Heart right ventricle (tissue), 16 donors: Measurements from ENCODE around the gene ST8SIA5. TPM values are rescaled to one million over a fixed set of nuclear protein-coding genes. Genes with fewer than 3 reads are reported as not detected.

Experiments used
- ATAC-seq, 8 donors: fragments of 200-7000 bp; cut with Tn5 transposase; one replicate each; pipeline ENCODE4 v1.9.1; 2020; ENCODE audit warnings: mild to moderate bottlenecking in 8 of 8, moderate library complexity in 8 of 8, moderate number of reproducible peaks in 1 of 8
- DNase-seq, 2 donors: peaks; one replicate each; pipeline ENCODE4 v3.0.0-alpha.2; 2020
- H3K27ac ChIP-seq, 10 donors: fragments of 200-600 bp; sonication (generic) in 2 of 10; one replicate each; pipeline versions ENCODE4 v1.5.0 to v1.8.0; 2020 to 2022; ENCODE audit warnings: mild to moderate bottlenecking in 3 of 10
- H3K27me3 ChIP-seq, 7 donors: fragments of 200-600 bp; one replicate each; pipeline ENCODE4 v1.8.0; 2021 to 2022; ENCODE audit warnings: mild to moderate bottlenecking in 2 of 7
- H3K36me3 ChIP-seq, 9 donors: fragments of 200-600 bp; sonication (generic) in 1 of 9; one replicate each; pipeline versions ENCODE4 v1.5.0 to v1.8.0; 2020 to 2022; ENCODE audit warnings: mild to moderate bottlenecking in 2 of 9
- H3K4me1 ChIP-seq, 9 donors: fragments of 200-600 bp; sonication (generic) in 1 of 9; one replicate each; pipeline versions ENCODE4 v1.5.0 to v1.8.0; 2020 to 2022; ENCODE audit warnings: mild to moderate bottlenecking in 4 of 9
- H3K4me3 ChIP-seq, 10 donors: fragments of 200-600 bp; sonication (generic) in 2 of 10; one replicate each; pipeline versions ENCODE4 v1.5.0 to v1.8.0; 2020 to 2022; ENCODE audit warnings: mild to moderate bottlenecking in 7 of 10, moderate library complexity in 2 of 10
- H3K9me3 ChIP-seq, 11 donors: fragments of 200-600 bp in 10 of 11; sonication (generic) in 2 of 11; one replicate each; pipeline versions ENCODE4 v1.5.0 to v1.8.0; 2013 to 2022; ENCODE audit warnings: mild to moderate bottlenecking in 2 of 11, control low read depth in 1 of 11, moderate library complexity in 1 of 11
- WGBS, 2 donors: extraction: QIAGEN DNeasy Blood & Tissue Kit; methylation state at CpG; one replicate each; pipeline ENCODE4 v1.1.7; 2013; ENCODE audit warnings: inconsistent platforms in 1 of 2; 5-methylcytosine and 5-hydroxymethylcytosine counted together
- intact Hi-C, 10 donors: fragments of 100-400 bp; cut with DNase I; formaldehyde crosslinking; loops; one replicate each; pipeline versions ENCODE4 v1.11.1 to v1.14.2; 2022
- polyA plus RNA-seq, 2 donors: library from polyadenylated mRNA; stranded (reverse); fragments of 200-250 nt; gene quantifications; one replicate each; pipeline ENCODE4 v1.2.3, GENCODE V29; 2013
- total RNA-seq, 10 donors: library from RNA; stranded (reverse); fragmentation: NEBNext Ultra II Directional in 3 of 10; extraction: Animal tissue kit (Norgen Biotek cat#: 25700) in 3 of 10; gene quantifications; one replicate each; pipeline versions ENCODE4 v1.2.1 to v1.2.4, GENCODE V29; 2021 to 2023
- TF ChIP-seq, protein P1 (sequence below), 9 donors: fragments of 200-600 bp; sonication (generic) in 2 of 9; IDR thresholded peaks; one replicate each; pipeline versions ENCODE4 v1.5.0 to v1.8.0; 2021 to 2022; ENCODE audit warnings: antibody characterized with exemption in 9 of 9, mild to moderate bottlenecking in 5 of 9, moderate library complexity in 1 of 9
- donor health status: Arrhythmogenic right ventricular cardiomyopathy.
- donor health status: ischemic (EF 13 %, LVEDD 7.1; RV severe dilation, severe dysfunction).
- donor health status: healthy with polysubstance abuse.
- donor health status: DM: no; HTN: yes; CAD: no.
- donor health status: DM: no; HTN: no; CAD: no.
- donor health status: ischemic (EF 25% LVEDD 6.9; RV normal size, moderate dysfunction).
- donor health status: ischemic (EF 25% LVEDD 5.7; RV mildly dilated, moderate dysfunction).
- donor health status: healthy.
- donor health status: DM: yes; HTN: yes; CAD: no.
- donor health status: Ischemic cardiomyopathy.
- donor health status: ischemic (EF 35%, LVEDD 5.7; RV mildly dilated, moderate dysfunction).
- donor health status: nonischemic (EF 11% LVEDD 7.7; RV severe dilation, severe dysfunction).
- donor health status: DM: yes; HTN: yes; CAD: no.
- donor health status: PGD.
- donor health status: ischemic (EF 29% LVEDD 5.4; RV normal size, mild dysfunction).
- donor health status: nonischemic (EF 23%, LVEDD 6.1; RV moderate dilation, normal function).

The ST8SIA5 gene
- total and polyA plus RNA-seq, 12 donors: 1.0 to 16.8 (median 5.1) TPM

DNA sequence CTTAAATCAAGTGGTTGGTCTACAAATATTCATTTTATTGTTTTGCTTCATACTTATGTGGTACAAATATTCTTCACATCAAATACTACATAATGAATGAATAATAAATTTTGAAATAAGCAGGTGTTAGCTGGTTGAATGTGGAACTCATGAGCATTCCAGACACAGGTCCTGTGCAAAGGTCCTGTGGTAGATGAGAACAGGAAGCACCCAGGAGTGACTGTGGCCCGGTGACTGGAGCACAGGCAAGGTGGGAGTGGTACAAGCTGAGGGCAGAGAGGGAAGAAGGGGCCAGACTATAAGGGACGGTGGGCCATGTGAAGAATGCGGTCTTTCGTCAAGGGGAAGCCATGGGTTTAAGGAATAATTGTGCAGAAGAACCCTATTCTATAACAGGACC, 73.6 kb downstream of the ST8SIA5 start:
- DNase-seq (no peak), ATAC-seq (no peak)
- Histone ChIP-seq H3K27me3 (no peaks in the 10 kb centered on the region), H3K4me3 (no peak overlapping the region), H3K27ac (no peak overlapping the region), H3K36me3 (no peaks in the 10 kb centered on the region), H3K4me1 (peaks cover 0 to 10% (median 0%) of the 10 kb centered on the region in 9 donors), H3K9me3 (no peaks in the 10 kb centered on the region)
- TF ChIP-seq, protein P1, sequence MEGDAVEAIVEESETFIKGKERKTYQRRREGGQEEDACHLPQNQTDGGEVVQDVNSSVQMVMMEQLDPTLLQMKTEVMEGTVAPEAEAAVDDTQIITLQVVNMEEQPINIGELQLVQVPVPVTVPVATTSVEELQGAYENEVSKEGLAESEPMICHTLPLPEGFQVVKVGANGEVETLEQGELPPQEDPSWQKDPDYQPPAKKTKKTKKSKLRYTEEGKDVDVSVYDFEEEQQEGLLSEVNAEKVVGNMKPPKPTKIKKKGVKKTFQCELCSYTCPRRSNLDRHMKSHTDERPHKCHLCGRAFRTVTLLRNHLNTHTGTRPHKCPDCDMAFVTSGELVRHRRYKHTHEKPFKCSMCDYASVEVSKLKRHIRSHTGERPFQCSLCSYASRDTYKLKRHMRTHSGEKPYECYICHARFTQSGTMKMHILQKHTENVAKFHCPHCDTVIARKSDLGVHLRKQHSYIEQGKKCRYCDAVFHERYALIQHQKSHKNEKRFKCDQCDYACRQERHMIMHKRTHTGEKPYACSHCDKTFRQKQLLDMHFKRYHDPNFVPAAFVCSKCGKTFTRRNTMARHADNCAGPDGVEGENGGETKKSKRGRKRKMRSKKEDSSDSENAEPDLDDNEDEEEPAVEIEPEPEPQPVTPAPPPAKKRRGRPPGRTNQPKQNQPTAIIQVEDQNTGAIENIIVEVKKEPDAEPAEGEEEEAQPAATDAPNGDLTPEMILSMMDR (IDR thresholded peaks at IDR 0.05): no peak
- WGBS, 2 donors: 92 to 95% methylated on average over 4 of the region's 4 CpGs
- intact Hi-C loops: loop anchor here in 1 of 10 donors (10.0 kb wide), 1 partner anchor 232 kb away; the partner anchor contains the start of genes KATNAL2 and PIAS2

DNA sequence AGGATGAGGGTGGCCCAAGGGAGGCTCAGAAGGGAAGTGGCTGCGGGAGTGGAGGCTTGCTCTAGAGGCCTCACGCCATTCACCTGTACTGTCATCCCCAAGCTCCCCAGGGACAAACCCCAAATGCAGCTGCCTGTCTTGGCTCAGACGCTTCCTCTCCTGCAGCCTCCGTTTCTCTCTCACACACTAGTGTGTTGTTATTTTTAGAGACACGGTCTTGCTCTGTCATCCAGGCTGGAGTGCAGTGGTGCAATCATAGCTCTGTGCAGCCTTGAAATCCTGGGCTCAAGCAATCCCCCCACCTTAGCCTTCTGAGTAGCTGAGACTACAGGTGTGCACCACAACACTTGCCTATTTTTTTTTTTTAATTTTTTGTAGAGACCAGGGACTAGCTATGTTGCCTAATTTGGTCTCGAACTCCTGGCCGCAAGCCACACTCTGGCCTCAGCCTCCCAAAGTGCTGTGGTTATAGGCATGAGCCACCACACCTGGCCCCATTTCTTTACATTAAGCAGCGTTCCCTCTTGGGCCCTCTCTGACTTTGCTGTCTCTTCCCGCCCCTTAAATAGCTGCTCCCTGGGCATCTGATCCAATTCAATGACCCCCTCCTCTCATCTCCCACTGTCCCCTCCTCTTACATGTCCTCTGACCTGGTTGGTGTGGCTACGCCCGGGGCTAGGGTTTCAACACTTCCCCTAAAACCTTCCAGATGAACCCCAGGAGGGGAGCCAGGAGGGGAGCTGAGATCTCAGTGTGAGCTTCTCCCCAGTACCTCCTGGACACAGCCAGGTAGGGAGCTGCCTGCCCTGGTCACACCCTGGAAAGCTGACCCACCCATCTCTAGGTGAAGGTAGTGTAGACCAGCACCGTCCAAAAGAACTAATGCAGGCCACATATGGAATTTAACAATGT, 75.8 kb downstream of the ST8SIA5 start:
- intact Hi-C loops: loop anchor here in 1 of 10 donors (10.0 kb wide), 1 partner anchor 234 kb away; the partner anchor contains the start of genes KATNAL2 and PIAS2
- peak in 6 of 8 donors; percentile 35 to 68 (median 48) for ATAC-seq
- Histone ChIP-seq H3K4me3 (no peak overlapping the region), H3K9me3 (no peaks in the 10 kb centered on the region), H3K36me3 (no peaks in the 10 kb centered on the region), H3K27me3 (no peaks in the 10 kb centered on the region), H3K27ac (no peak overlapping the region), H3K4me1 (peaks cover 0 to 10% (median 0%) of the 10 kb centered on the region in 9 donors)
- no peak for DNase-seq
- TF ChIP-seq, protein P1 (IDR thresholded peaks at IDR 0.05): no peak
- 66 to 68% methylated on average over 12 of the region's 12 CpGs for WGBS, 2 donors

DNA sequence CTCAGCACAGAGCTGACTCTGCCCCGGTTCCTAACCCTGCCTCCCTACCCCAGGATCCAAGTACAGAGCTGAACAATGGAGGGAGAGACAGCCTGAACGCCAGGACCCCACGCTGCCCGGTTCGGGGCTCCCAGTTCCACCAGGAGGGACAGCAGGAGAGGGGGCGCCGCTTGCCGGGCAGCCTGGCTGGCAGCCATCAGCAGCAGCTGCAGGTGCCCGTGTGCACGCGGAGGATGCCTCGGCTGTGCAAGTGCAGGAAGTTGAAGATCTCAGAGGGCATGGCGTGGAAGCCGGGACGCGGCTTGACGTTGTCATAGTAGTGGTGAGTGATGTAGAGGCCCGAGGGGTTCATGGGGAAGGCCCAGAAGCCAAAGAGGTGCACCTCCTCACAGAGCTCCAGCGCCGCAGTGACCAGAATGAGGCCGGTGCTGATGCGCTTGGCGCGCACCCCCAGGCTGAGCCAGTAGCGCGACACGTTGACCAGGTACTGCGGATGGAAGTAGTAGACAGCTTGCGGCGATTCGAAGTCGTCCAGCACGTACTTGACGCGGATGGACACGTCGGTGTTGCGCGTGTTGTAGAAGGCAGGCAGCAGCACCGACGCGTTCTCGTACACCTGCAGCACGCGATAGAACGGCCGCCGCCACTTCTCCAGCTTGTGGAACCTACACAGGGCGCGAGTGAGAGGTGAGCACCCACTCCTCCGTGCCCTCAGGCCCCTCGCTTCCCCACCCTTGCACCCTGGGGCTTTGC, 76.8 kb downstream of the ST8SIA5 start:
- no peaks in the 10 kb centered on the region for H3K36me3 ChIP-seq
- peaks cover 0 to 10% (median 0%) of the 10 kb centered on the region in 9 donors for H3K4me1 ChIP-seq
- H3K4me3 ChIP-seq: no peak overlapping the region
- 94 to 96% methylated on average over 52 of the region's 52 CpGs for WGBS, 2 donors
- H3K27ac ChIP-seq: no peak overlapping the region
- TF ChIP-seq, protein P1 (IDR thresholded peaks at IDR 0.05): no peak
- DNase-seq: no peak
- ATAC-seq: peak in 2 of 8 donors; percentile 12 to 46
- peaks cover 0 to 8% (median 0%) of the 10 kb centered on the region in 7 donors for H3K27me3 ChIP-seq
- no peaks in the 10 kb centered on the region for H3K9me3 ChIP-seq
- intact Hi-C loops: loop anchor here in 3 of 10 donors (5.0 to 10.0 kb wide), 3 partner anchors 72 to 235 kb away; partner anchors contain the start of genes KATNAL2 (in 1 of the 3) and PIAS2 (in 1 of the 3)
